PC-9 (cell line): ENCODE data around the gene REEP3.

Experiments used
- EZH2 ChIP-seq: fragments of 200-600 bp; sonication (generic); IDR thresholded peaks from 2 replicates; pipeline ENCODE4 v1.8.0; 2017; ENCODE audit warnings: antibody characterized with exemption, low read depth
- TF ChIP-seq, protein P1 (sequence below): fragments of 200-600 bp; sonication (generic); conservative IDR thresholded peaks from 2 replicates; pipeline ENCODE4 v1.6.1; 2017; ENCODE audit warnings: mixed run types, antibody characterized with exemption, mild to moderate bottlenecking, moderate library complexity

DNA sequence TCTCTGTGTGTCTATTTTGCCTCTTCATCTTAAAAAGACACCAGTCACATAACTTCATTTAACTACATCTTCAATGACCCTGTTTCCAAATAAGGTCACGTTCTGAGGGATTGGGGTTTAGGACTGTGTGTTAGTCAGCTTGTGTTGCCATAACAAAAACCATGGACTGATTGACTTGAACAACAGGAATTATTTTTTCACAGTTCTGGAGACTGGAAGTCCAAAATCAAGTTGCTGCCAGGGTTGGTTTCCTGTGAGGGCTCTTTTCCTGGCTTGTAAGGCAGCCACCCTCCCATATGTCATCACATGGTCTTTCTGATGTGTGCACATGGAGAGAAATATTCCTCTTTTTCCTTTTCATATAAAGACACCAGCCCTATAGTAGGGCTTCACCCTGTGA lies 55.3 kb downstream of the REEP3 start:
- TF ChIP-seq, protein P1, sequence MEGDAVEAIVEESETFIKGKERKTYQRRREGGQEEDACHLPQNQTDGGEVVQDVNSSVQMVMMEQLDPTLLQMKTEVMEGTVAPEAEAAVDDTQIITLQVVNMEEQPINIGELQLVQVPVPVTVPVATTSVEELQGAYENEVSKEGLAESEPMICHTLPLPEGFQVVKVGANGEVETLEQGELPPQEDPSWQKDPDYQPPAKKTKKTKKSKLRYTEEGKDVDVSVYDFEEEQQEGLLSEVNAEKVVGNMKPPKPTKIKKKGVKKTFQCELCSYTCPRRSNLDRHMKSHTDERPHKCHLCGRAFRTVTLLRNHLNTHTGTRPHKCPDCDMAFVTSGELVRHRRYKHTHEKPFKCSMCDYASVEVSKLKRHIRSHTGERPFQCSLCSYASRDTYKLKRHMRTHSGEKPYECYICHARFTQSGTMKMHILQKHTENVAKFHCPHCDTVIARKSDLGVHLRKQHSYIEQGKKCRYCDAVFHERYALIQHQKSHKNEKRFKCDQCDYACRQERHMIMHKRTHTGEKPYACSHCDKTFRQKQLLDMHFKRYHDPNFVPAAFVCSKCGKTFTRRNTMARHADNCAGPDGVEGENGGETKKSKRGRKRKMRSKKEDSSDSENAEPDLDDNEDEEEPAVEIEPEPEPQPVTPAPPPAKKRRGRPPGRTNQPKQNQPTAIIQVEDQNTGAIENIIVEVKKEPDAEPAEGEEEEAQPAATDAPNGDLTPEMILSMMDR, result no peak
- no peak for TF ChIP-seq EZH2
